ENCODE measurements around the gene C9orf152. TPM values are rescaled to one million over a fixed set of nuclear protein-coding genes. Genes with fewer than 3 reads are reported as not detected.

C9orf152 gene
- total RNA-seq, 1 donor from 2014 or later: not detected

DNA sequence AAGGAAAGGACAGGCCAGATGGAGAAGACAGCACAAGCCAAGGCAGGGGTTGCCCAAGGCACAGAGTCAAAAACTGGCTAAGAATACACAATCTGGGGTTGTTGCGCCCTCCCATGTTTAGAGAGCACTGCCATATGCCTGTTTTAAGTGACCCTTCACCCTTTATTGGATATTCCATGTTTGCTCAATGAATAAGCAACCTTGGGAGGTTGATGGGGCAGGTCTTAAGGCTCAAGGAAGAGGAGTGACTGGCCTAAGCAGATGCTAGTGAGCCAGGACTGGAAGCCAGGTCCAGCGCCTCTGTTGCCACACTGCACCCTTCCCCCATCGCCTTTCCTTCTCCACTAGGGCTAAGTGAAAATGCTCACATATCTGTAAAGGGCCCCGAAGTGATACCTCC is 41.6 kb upstream of the C9orf152 start:
- no peak for DNase-seq (ENCODE audit: extremely low spot score, unreplicated experiment)
- Mint-ChIP-seq H3K4me3 (ENCODE audit: unreplicated experiment) (no peak overlapping the region), H3K9me3 (ENCODE audit: unreplicated experiment) (no peaks in the 10 kb centered on the region), H3K4me1 (ENCODE audit: unreplicated experiment) (peaks cover 31% of the 10 kb centered on the region), H3K27me3 (ENCODE audit: unreplicated experiment) (no peaks in the 10 kb centered on the region), H3K27ac (ENCODE audit: unreplicated experiment) (no peak overlapping the region), H3K36me3 (ENCODE audit: unreplicated experiment) (peaks cover 15% of the 10 kb centered on the region)
- TF ChIP-seq, protein P1, sequence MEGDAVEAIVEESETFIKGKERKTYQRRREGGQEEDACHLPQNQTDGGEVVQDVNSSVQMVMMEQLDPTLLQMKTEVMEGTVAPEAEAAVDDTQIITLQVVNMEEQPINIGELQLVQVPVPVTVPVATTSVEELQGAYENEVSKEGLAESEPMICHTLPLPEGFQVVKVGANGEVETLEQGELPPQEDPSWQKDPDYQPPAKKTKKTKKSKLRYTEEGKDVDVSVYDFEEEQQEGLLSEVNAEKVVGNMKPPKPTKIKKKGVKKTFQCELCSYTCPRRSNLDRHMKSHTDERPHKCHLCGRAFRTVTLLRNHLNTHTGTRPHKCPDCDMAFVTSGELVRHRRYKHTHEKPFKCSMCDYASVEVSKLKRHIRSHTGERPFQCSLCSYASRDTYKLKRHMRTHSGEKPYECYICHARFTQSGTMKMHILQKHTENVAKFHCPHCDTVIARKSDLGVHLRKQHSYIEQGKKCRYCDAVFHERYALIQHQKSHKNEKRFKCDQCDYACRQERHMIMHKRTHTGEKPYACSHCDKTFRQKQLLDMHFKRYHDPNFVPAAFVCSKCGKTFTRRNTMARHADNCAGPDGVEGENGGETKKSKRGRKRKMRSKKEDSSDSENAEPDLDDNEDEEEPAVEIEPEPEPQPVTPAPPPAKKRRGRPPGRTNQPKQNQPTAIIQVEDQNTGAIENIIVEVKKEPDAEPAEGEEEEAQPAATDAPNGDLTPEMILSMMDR (IDR thresholded peaks at IDR 0.05): no peak

DNA sequence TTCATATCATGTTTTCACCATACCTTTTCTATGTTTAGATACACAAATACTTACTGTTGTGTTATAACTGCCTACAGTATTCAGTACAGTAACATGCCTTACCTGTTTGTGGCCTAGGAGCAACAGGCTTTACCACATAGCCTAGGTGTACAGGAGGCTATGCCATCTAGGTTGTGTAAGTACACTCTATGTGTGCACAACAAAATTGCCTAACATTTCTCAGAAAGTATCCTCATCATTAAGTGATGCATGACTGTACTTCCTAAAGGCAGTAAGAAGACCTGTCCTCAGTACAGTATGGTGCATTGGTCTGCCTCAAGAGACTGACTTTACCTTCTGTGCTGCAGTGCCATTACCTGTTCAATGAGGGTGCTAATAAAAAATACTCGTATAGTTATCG is 40.4 kb upstream of the C9orf152 start:
- Mint-ChIP-seq H3K9me3 (ENCODE audit: unreplicated experiment) (no peaks in the 10 kb centered on the region), H3K4me1 (ENCODE audit: unreplicated experiment) (peaks cover 19% of the 10 kb centered on the region), H3K4me3 (ENCODE audit: unreplicated experiment) (no peak overlapping the region), H3K27me3 (ENCODE audit: unreplicated experiment) (no peaks in the 10 kb centered on the region), H3K27ac (ENCODE audit: unreplicated experiment) (no peak overlapping the region), H3K36me3 (ENCODE audit: unreplicated experiment) (peaks cover 23% of the 10 kb centered on the region)
- TF ChIP-seq, protein P1 (IDR thresholded peaks at IDR 0.05): no peak
- DNase-seq (ENCODE audit: extremely low spot score, unreplicated experiment): no peak

DNA sequence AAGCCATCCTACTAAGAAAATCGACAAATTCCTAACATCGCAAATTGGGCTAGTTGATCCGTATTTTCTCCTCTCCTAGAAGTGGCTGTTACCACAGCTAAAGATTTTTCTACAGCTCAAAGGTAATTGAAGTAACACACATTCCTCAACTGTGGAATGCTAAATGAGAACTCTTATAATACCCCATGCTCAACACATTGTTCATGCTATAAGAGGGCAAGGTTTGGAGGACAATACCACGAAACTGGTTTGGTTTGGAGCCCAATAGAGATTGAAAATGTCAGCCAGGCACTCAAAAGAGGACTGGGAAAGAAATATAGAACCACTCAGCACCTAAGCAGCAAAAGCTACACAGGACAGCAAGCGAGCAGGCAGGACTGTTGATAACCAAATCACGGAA is 38.3 kb upstream of the C9orf152 start:
- TF ChIP-seq, protein P1 (IDR thresholded peaks at IDR 0.05): no peak
- no peaks in the 10 kb centered on the region for H3K9me3 Mint-ChIP-seq (ENCODE audit: unreplicated experiment)
- H3K4me1 Mint-ChIP-seq (ENCODE audit: unreplicated experiment): peaks cover 2% of the 10 kb centered on the region
- no peak overlapping the region for H3K27ac Mint-ChIP-seq (ENCODE audit: unreplicated experiment)
- H3K4me3 Mint-ChIP-seq (ENCODE audit: unreplicated experiment): no peak overlapping the region
- H3K36me3 Mint-ChIP-seq (ENCODE audit: unreplicated experiment): peaks cover 32% of the 10 kb centered on the region
- DNase-seq (ENCODE audit: extremely low spot score, unreplicated experiment): no peak
- no peaks in the 10 kb centered on the region for H3K27me3 Mint-ChIP-seq (ENCODE audit: unreplicated experiment)

DNA sequence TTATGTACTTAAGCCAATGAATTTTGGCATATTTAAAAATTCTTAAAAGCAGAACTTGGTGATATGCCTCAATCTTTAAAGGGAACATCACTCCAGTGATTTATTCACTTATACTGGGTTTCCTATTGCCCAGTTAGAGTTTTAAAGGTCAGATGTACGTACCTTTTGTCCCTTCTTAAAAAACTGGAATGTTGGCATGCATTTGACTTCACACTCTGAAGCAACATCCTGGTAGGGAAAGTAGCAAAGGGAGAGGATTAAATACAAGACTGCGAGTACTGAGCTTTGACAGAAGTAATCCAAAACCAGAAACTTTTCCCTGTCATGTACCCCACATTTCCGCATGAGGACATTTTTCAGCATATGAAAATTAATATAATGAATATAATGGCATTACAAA is 36.7 kb upstream of the C9orf152 start:
- TF ChIP-seq, protein P1 (IDR thresholded peaks at IDR 0.05): no peak
- no peaks in the 10 kb centered on the region for H3K4me1 Mint-ChIP-seq (ENCODE audit: unreplicated experiment)
- no peaks in the 10 kb centered on the region for H3K9me3 Mint-ChIP-seq (ENCODE audit: unreplicated experiment)
- no peak overlapping the region for H3K4me3 Mint-ChIP-seq (ENCODE audit: unreplicated experiment)
- H3K27me3 Mint-ChIP-seq (ENCODE audit: unreplicated experiment): no peaks in the 10 kb centered on the region
- peaks cover 28% of the 10 kb centered on the region for H3K36me3 Mint-ChIP-seq (ENCODE audit: unreplicated experiment)
- H3K27ac Mint-ChIP-seq (ENCODE audit: unreplicated experiment): no peak overlapping the region
- DNase-seq (ENCODE audit: extremely low spot score, unreplicated experiment): no peak

DNA sequence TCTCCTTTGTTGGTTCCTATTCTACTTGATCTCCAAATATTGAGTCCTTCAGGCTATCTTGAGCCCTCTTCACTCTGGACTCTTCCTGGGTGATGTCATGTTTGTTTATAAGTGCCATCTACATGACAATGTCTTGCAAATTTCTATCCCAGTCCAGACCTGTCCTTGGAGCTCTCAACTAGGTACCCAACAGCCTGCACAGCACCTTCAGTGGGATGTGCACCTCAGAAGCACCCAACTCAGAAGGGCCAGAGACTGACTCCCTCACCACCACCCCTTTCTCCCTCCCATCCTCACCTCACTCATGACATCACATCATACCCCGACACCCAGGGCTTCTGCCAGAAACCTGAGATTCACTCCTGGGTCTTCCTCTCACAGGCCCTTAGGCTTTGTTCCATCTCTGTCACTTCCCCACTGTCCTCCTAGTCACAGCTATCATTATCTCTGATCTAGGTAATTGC is 33.9 kb upstream of the C9orf152 start:
- TF ChIP-seq, protein P1 (IDR thresholded peaks at IDR 0.05): no peak
- Mint-ChIP-seq H3K4me1 (ENCODE audit: unreplicated experiment) (no peaks in the 10 kb centered on the region), H3K27me3 (ENCODE audit: unreplicated experiment) (no peaks in the 10 kb centered on the region), H3K4me3 (ENCODE audit: unreplicated experiment) (no peak overlapping the region), H3K27ac (ENCODE audit: unreplicated experiment) (no peak overlapping the region), H3K9me3 (ENCODE audit: unreplicated experiment) (no peaks in the 10 kb centered on the region), H3K36me3 (ENCODE audit: unreplicated experiment) (peaks cover 28% of the 10 kb centered on the region)
- no peak for DNase-seq (ENCODE audit: extremely low spot score, unreplicated experiment)

Measured in osteocyte (in vitro differentiated cells).